ENCODE data around the gene GP1BA.

DNA sequence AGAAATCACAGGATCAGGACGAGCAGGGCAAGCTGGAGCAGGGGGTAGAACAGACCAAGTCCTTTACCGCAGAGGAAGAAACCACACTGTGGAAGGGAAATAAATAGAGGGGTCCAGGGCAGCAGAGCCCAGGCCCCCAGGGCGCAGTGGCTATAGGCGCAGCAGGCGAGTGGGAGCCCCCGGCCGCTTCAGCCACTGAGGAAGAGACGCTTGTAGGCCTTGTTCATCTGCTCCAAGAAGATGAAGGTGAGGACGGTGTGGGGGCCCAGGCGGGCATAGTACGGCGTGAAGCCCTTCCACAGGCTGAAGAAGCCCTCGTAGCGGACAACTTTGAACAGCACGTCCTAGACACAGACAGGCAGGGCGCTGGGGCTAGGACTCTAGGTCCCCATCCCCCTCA, 5.5 kb downstream of the GP1BA start:
- no peak for TF ChIP-seq POLR2A (IDR thresholded peaks at IDR 0.05)
- TF ChIP-seq, protein P1, sequence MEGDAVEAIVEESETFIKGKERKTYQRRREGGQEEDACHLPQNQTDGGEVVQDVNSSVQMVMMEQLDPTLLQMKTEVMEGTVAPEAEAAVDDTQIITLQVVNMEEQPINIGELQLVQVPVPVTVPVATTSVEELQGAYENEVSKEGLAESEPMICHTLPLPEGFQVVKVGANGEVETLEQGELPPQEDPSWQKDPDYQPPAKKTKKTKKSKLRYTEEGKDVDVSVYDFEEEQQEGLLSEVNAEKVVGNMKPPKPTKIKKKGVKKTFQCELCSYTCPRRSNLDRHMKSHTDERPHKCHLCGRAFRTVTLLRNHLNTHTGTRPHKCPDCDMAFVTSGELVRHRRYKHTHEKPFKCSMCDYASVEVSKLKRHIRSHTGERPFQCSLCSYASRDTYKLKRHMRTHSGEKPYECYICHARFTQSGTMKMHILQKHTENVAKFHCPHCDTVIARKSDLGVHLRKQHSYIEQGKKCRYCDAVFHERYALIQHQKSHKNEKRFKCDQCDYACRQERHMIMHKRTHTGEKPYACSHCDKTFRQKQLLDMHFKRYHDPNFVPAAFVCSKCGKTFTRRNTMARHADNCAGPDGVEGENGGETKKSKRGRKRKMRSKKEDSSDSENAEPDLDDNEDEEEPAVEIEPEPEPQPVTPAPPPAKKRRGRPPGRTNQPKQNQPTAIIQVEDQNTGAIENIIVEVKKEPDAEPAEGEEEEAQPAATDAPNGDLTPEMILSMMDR (IDR thresholded peaks at IDR 0.05 in 8 of 11, conservative IDR thresholded peaks at IDR 0.05 in 3 of 11), result no peak

Data from spleen (tissue), 7 donors.